Measurements from ENCODE around the gene NPTX2.

The NPTX2 gene

DNA sequence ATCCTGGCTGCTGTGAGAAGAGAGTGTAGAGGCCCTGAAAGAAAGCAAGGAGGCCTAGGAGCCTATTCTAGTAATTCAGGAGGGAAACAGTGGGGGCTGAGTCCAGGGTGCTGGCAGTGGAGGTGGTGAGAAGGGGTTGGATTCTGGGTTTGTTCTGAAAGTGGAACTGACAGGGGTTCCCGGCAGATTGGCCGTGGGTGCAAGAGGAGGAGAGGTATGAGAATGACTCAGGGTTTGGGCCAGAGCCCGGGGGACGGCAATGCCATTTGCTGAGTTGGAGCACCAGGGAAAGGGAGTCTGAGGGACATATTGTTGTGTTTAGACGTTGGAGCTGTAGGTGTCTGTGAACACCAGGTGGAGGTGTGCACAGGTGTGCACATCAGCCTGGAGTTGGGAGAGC is 38.5 kb downstream of the NPTX2 start:
- DNase-seq: no peak

DNA sequence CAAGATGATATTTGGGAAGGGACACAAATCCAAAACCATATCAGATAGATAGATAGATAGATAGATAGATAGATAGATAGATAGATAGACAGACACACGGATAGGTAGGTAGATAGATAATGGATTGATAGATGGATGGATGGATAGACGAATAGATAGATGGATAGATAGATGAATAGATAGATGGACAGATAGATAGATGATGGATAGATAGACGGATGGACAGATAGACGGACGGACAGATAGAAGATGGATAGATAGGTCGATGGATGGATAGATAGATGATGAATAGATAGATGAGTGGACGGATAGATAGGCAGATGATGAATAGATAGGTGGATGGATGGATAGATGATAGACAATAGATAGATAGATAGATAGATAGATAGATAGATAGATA is 39.8 kb downstream of the NPTX2 start:
- no peak for DNase-seq

DNA sequence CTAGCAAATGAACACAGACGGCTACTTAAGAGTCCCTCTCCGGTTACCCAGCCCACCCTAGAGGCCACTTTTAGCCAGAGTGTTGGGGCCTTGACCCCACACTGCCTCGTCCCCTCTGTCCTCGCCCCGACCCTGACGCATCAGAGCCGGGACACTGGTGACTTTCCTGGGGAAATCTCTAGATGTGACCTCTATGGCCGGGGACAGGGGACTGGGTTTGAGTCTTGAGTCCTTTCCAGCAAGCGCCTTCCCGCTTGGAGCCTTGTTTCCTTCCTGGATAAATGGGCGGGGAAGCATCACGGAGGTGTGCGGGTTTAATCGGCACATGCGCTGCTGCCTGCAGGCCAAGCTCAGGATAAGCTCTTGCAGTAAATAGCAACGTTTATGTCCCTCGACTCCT is 40.7 kb downstream of the NPTX2 start:
- DNase-seq: no peak

GRCh38 chr7:98659756-98660155 is 42.7 kb downstream of the NPTX2 start:
- DNase-seq: no peak

DNA sequence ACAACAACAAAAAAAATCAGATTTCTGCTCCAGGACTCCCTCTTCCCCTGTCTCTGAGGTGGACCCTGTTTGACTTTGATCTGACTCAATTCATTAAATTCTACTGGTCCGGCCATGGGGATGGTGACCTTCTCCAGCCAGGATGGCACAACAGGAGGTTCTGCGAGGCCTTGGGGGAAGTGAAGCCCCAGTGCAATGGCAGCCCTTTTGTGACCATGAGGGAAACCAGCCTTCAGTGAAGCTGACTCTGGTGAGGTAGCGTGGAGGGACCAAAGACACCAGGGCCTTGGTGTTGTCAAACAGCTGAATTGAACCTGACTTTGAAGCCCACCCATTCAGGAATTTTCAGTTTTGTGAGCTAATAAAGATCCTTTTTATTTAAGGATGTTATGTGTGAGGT is 44.5 kb downstream of the NPTX2 start:
- no peak for DNase-seq

DNA sequence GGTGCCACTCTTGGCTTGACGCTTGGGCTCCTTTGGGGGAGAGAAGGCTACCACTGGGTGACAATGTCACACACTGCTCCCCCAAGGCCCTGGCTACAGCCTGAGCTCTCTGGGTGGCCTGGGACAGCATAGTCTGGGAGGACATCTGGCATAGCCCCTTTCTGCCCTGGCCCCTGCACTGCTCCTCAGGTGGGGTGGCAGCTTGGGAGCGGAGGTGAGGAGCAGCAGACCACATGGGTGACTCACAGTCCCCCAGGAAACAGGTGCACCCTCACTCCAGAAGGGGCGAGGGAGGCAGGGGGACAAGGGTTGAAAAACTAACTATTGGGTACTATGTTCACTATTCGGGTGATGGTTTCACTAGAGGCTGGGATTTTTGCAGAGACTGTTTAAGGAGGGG is 45.2 kb downstream of the NPTX2 start:
- DNase-seq: no peak

GRCh38 chr7:98664882-98665281 is 47.8 kb downstream of the NPTX2 start:
- DNase-seq: no peak

- DNase-seq: no peak
These were observed 51.2 kb downstream of the NPTX2 start for GRCh38 chr7:98668255-98668654.

DNA sequence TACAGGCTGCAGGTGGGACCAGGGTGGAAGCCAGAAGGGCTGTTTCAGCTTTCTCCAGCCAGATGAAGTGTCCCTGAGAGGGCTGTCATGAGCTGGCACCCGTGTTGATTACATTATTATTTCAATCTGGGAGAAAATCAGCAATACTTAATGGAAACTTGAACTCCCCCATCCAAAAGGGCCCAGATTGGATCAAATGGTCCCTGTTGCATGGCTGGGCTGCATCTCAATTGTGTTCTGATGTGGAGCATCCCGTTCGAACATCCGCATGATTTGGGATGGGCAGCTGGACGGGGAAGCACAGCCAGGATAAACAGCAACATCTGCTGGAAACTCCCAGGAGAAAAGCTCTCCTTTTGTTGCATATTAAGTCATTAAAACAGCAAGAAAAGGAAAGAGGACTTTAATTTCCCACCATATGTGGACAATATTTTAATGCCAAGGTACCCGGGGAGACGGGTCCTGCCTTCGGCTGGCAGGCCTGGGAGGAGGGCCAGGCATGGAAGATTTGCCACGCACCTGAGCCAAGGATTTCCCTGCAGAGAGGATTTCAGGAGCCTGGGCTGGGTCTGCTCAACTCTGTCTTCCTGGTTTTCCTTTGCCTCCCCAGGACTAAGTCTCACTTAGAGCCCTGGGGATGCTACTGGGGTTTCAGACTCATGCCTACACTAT is 52.4 kb downstream of the NPTX2 start:
- no peak for DNase-seq

- DNase-seq: no peak
These were observed 53.1 kb downstream of the NPTX2 start for GRCh38 chr7:98670186-98670585.

- no peak for DNase-seq
These were observed 54.7 kb downstream of the NPTX2 start for GRCh38 chr7:98671733-98672331.

- no peak for DNase-seq
These were observed 57.4 kb downstream of the NPTX2 start for GRCh38 chr7:98674461-98674860.

DNA sequence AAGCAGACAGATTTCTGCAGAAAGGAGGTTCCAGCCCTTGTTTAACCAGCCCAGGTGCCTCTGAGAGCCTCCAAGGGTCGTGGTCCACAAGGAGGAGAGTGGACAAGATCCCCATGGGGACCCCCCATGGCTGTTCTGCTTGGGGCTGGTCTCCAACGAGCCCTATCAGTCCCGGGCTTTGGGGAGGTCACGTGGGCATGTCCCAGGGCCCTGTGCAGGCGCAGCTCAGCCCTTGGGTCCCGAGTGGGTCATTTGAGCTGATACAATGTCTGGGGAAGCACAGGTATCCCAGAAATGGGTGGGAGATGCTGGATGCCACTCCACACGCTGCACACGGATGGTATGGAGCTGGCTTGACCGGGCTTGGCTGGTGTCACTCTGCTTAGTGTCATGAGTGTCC is 57.8 kb downstream of the NPTX2 start:
- DNase-seq: no peak

DNA sequence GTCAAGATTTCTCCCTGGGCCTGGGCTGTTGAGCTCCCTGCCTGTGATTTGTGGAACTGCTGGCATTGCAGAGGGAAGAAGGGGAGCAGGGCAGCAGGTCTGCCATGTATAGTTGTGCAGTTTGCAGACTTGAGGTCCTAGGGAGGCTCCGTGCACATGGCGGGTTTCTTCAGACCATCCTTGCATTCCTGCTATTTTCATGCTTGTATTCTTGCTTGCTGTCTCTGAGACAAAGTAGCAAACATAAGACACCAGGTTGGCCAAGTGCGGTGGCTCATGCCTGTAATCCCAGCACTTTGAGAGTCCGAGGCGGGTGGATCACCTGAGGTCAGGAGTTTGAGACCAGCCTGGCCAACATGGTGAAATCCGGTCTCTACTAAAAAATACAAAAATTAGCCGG is 61.1 kb downstream of the NPTX2 start:
- no peak for DNase-seq

All from inflammatory macrophage (primary cell).